Femur (tissue), 1 donor: ENCODE results near the gene CLEC3B.
"Not testable (repeated sequence)": the region's sequence is repeated elsewhere in the genome, so short reads cannot be mapped to it uniquely, and the experiment has no call there.

ENCODE experiments used
- DNase-seq: peaks from one replicate; pipeline ENCODE4 v3.0.0-alpha.2; 2017

Gene CLEC3B

GRCh38 chr3:45026038-45026437 lies at the start of gene CLEC3B:
CLEC3B (plus strand) TSS chr3:45026303; CDS start chr3:45026363, 60 bp downstream.
- DNase-seq, result peak; percentile 87

- no peak for DNase-seq
These were observed 44.9 kb upstream of the CLEC3B start for GRCh38 chr3:44981220-44981619.

GRCh38 chr3:44981751-44982150 lies 44.4 kb upstream of the CLEC3B start:
- DNase-seq, result no peak

- DNase-seq, result no peak
These were observed 43.3 kb upstream of the CLEC3B start for GRCh38 chr3:44982817-44983216.

GRCh38 chr3:44983484-44983941 lies 42.6 kb upstream of the CLEC3B start:
- DNase-seq, result no peak

GRCh38 chr3:44984335-44984734 lies 41.8 kb upstream of the CLEC3B start:
- DNase-seq, result no peak

- not testable (repeated sequence) for DNase-seq
These were observed 39.8 kb upstream of the CLEC3B start for GRCh38 chr3:44986330-44986729.

GRCh38 chr3:44987332-44987731 lies 38.8 kb upstream of the CLEC3B start:
- DNase-seq, result no peak

- no peak for DNase-seq
These were observed 38.0 kb upstream of the CLEC3B start for GRCh38 chr3:44988073-44988472.

- no peak for DNase-seq
These were observed 37.0 kb upstream of the CLEC3B start for GRCh38 chr3:44989141-44989540.

GRCh38 chr3:44989636-44990373 lies 36.3 kb upstream of the CLEC3B start:
- no peak for DNase-seq

- DNase-seq, result no peak
These were observed 34.8 kb upstream of the CLEC3B start for GRCh38 chr3:44991326-44991725.

GRCh38 chr3:44992555-44993470 lies 33.3 kb upstream of the CLEC3B start:
- DNase-seq, result no peak

- no peak for DNase-seq
These were observed 32.5 kb upstream of the CLEC3B start for GRCh38 chr3:44993471-44994205.

GRCh38 chr3:44995142-44995770 lies 30.8 kb upstream of the CLEC3B start:
- DNase-seq, result peak; percentile 68

- DNase-seq, result no peak
These were observed 29.5 kb upstream of the CLEC3B start for GRCh38 chr3:44996556-44996969.

- no peak for DNase-seq
These were observed 26.3 kb upstream of the CLEC3B start for GRCh38 chr3:44999782-45000181.

GRCh38 chr3:45000823-45001222 lies 25.3 kb upstream of the CLEC3B start:
- DNase-seq, result no peak

GRCh38 chr3:45001738-45002137 lies 24.4 kb upstream of the CLEC3B start:
- no peak for DNase-seq

- no peak for DNase-seq
These were observed 23.9 kb upstream of the CLEC3B start for GRCh38 chr3:45002139-45002660.

GRCh38 chr3:45002720-45003119 lies 23.4 kb upstream of the CLEC3B start:
- DNase-seq, result no peak

GRCh38 chr3:45003406-45003805 lies 22.7 kb upstream of the CLEC3B start:
- no peak for DNase-seq
